GM23248 (cell line): ENCODE measurements around the gene SFN.

Experiments
- EZH2 ChIP-seq: fragments of 200-600 bp; sonication (generic); IDR thresholded peaks from 2 replicates; pipeline ENCODE4 v1.6.1; 2018; ENCODE audit warnings: antibody characterized with exemption, mild to moderate bottlenecking; ENCODE audit not compliant: insufficient read depth, poor library complexity, severe bottlenecking
- EZH2phosphoT487 ChIP-seq: fragments of 200-600 bp; sonication (generic); IDR thresholded peaks from 2 replicates; pipeline ENCODE4 v1.6.1; 2018; ENCODE audit warnings: antibody characterized with exemption, moderate library complexity, mild to moderate bottlenecking, low read depth; ENCODE audit not compliant: insufficient read depth

DNA sequence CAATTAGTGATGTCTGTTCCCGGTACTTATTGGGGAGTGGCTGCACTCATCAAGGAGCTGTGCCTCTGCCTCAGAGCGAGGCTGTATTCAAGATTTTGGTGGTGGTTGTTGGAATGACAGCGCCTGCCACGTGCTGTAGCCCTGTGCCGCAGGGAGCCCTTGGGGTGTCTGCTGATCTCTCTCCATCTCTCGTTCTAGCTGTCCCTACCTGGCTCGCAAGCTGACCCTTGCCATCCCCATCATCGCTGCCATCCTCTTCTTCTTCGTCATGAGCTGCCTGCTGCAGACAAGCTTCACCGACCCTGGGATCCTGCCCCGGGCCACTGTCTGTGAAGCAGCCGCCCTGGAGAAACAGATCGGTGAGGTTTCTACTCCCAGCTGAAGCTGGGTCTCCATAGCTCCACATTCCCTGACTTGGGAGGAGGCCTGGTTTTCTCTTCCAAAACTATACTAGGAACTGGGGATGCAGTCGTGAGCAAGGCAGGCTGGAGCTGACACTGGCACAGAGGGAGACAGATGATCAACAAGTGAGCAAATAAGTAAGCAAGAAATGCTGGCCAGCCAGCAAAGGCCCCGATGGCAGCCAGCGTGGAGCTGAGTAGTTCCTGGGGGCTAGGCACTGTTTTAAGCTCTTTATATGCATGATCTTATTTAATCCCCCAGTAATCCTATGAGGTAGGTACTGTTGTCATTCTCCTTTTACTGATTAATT, 30.5 kb upstream of the SFN start:
- no peak for TF ChIP-seq EZH2
- no peak for TF ChIP-seq EZH2phosphoT487
